ENCODE data around the gene TUBGCP3. TPM values are rescaled to one million over a fixed set of nuclear protein-coding genes. Genes with fewer than 3 reads are reported as not detected.

TUBGCP3 gene
- total and polyA plus RNA-seq, 11 donors = 6.0 to 23.5 (median 15.6) TPM

GRCh38 chr13:112592181-112592580 lies 4.2 kb upstream of the TUBGCP3 start:
- Histone ChIP-seq H3K36me3 (no peaks in the 10 kb centered on the region), H3K4me3 (no peak overlapping the region), H3K4me1 (peaks cover 0 to 8% (median 6%) of the 10 kb centered on the region in 12 donors), H3K27ac (no peak overlapping the region), H3K9me3 (no peaks in the 10 kb centered on the region), H3K27me3 (no peaks in the 10 kb centered on the region)
- DNase-seq = no peak
- no peak for ATAC-seq
- intact Hi-C loops (cut with DNase I) = no loop called here
- 89 to 96% (median 92%) methylated on average over 7 of the region's 7 CpGs for WGBS, 4 donors
- TF ChIP-seq, protein P1, sequence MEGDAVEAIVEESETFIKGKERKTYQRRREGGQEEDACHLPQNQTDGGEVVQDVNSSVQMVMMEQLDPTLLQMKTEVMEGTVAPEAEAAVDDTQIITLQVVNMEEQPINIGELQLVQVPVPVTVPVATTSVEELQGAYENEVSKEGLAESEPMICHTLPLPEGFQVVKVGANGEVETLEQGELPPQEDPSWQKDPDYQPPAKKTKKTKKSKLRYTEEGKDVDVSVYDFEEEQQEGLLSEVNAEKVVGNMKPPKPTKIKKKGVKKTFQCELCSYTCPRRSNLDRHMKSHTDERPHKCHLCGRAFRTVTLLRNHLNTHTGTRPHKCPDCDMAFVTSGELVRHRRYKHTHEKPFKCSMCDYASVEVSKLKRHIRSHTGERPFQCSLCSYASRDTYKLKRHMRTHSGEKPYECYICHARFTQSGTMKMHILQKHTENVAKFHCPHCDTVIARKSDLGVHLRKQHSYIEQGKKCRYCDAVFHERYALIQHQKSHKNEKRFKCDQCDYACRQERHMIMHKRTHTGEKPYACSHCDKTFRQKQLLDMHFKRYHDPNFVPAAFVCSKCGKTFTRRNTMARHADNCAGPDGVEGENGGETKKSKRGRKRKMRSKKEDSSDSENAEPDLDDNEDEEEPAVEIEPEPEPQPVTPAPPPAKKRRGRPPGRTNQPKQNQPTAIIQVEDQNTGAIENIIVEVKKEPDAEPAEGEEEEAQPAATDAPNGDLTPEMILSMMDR (IDR thresholded peaks at IDR 0.05) = no peak
- no peak for TF ChIP-seq POLR2A (IDR thresholded peaks at IDR 0.05)

GRCh38 chr13:112588490-112589297 lies 741 bp upstream of the TUBGCP3 start:
- no peaks in the 10 kb centered on the region for H3K27me3 ChIP-seq
- peak overlapping the region; percentile 87 to 99 (median 96) for H3K27ac ChIP-seq
- no peak for TF ChIP-seq POLR2A (IDR thresholded peaks at IDR 0.05)
- TF ChIP-seq, protein P1 (IDR thresholded peaks at IDR 0.05) = no peak
- intact Hi-C loops (cut with DNase I) = no loop called here
- DNase-seq (no peak), ATAC-seq (peak in 2 of 4 donors; percentile 1 to 4)
- 67 to 83% (median 79%) methylated on average over 33 of the region's 33 CpGs for WGBS, 4 donors
- H3K4me1 ChIP-seq = peaks cover 0 to 41% (median 15%) of the 10 kb centered on the region in 12 donors
- no peaks in the 10 kb centered on the region for H3K36me3 ChIP-seq
- peak overlapping the region; percentile 63 to 99 (median 96) for H3K4me3 ChIP-seq
- no peaks in the 10 kb centered on the region for H3K9me3 ChIP-seq

- 0 to 1% (median 1%) methylated on average over 32 to 42 of the region's 42 CpGs for WGBS, 4 donors
- Histone ChIP-seq H3K9me3 (no peaks in the 10 kb centered on the region), H3K4me1 (peaks cover 0 to 48% (median 15%) of the 10 kb centered on the region in 12 donors), H3K36me3 (no peaks in the 10 kb centered on the region), H3K27me3 (no peaks in the 10 kb centered on the region), H3K27ac (peak overlapping the region; percentile 87 to 99 (median 96)), H3K4me3 (peak overlapping the region; percentile 63 to 99 (median 96))
- DNase-seq = peak; percentile 80 to 93 (median 91)
- TF ChIP-seq POLR2A (IDR thresholded peaks at IDR 0.05) = no peak
- TF ChIP-seq, protein P1 (IDR thresholded peaks at IDR 0.05) = peak in 2 of 12 donors; percentile 19 to 22
- intact Hi-C loops (cut with DNase I) = loop anchor here in 1 of 10 donors (1.0 kb wide), 1 partner anchor 19 kb away; no protein-coding TSS in a partner anchor
- ATAC-seq = peak; percentile 55 to 93 (median 88)
Measured at GRCh38 chr13:112587212-112587763, 665 bp downstream of the TUBGCP3 start.

GRCh38 chr13:112586334-112586960 lies 1.5 kb downstream of the TUBGCP3 start:
- no peaks in the 10 kb centered on the region for H3K36me3 ChIP-seq
- no peaks in the 10 kb centered on the region for H3K9me3 ChIP-seq
- peak overlapping the region in 9 of 12 donors; percentile 72 to 99 (median 96) for H3K4me3 ChIP-seq
- no peaks in the 10 kb centered on the region for H3K27me3 ChIP-seq
- no peak for DNase-seq
- no peak for ATAC-seq
- TF ChIP-seq, protein P1 (IDR thresholded peaks at IDR 0.05) = no peak
- TF ChIP-seq POLR2A (IDR thresholded peaks at IDR 0.05) = no peak
- peaks cover 0 to 56% (median 18%) of the 10 kb centered on the region in 12 donors for H3K4me1 ChIP-seq
- 71 to 76% (median 74%) methylated on average over 6 of the region's 6 CpGs for WGBS, 4 donors
- intact Hi-C loops (cut with DNase I) = no loop called here
- peak overlapping the region in 5 of 12 donors; percentile 88 to 99 (median 98) for H3K27ac ChIP-seq
